ENCODE results near the gene PXT1. TPM values are rescaled to one million over a fixed set of nuclear protein-coding genes. Genes with fewer than 3 reads are reported as not detected.

Gene PXT1
- total RNA-seq, 2 donors from 2014 or later, result 0.24 TPM; not detected in 1

GRCh38 chr6:36469148-36469661, 26.6 kb upstream of the PXT1 start:
- Histone ChIP-seq H3K9me3 (no peaks in the 10 kb centered on the region), H3K27me3 (no peaks in the 10 kb centered on the region), H3K27ac (no peak overlapping the region), H3K4me1 (peaks cover 0 to 3% of the 10 kb centered on the region in 2 donors), H3K4me3 (no peak overlapping the region), H3K36me3 (peaks cover 24% of the 10 kb centered on the region)
- no peak for DNase-seq (ENCODE audit: low spot score)
- no peak for TF ChIP-seq CTCF (IDR thresholded peaks at IDR 0.05)

GRCh38 chr6:36467625-36468024, 25.0 kb upstream of the PXT1 start:
- peaks cover 0 to 17% of the 10 kb centered on the region in 2 donors for H3K4me1 ChIP-seq
- H3K9me3 ChIP-seq, result no peaks in the 10 kb centered on the region
- H3K4me3 ChIP-seq, result no peak overlapping the region
- no peak overlapping the region for H3K27ac ChIP-seq
- no peak for TF ChIP-seq CTCF (IDR thresholded peaks at IDR 0.05)
- H3K27me3 ChIP-seq, result no peaks in the 10 kb centered on the region
- H3K36me3 ChIP-seq, result peaks cover 15% of the 10 kb centered on the region
- DNase-seq (ENCODE audit: low spot score), result no peak

- no peak for DNase-seq (ENCODE audit: low spot score)
- no peak for TF ChIP-seq CTCF (IDR thresholded peaks at IDR 0.05)
- Histone ChIP-seq H3K4me1 (peaks cover 0 to 34% of the 10 kb centered on the region in 2 donors), H3K9me3 (no peaks in the 10 kb centered on the region), H3K36me3 (no peaks in the 10 kb centered on the region), H3K27ac (no peak overlapping the region), H3K27me3 (no peaks in the 10 kb centered on the region), H3K4me3 (no peak overlapping the region)
Observed at GRCh38 chr6:36464233-36464632, 21.6 kb upstream of the PXT1 start.

- no peaks in the 10 kb centered on the region for H3K27me3 ChIP-seq
- H3K36me3 ChIP-seq, result no peaks in the 10 kb centered on the region
- H3K4me3 ChIP-seq, result no peak overlapping the region
- H3K4me1 ChIP-seq, result peaks cover 0 to 39% of the 10 kb centered on the region in 2 donors
- no peaks in the 10 kb centered on the region for H3K9me3 ChIP-seq
- no peak for DNase-seq (ENCODE audit: low spot score)
- TF ChIP-seq CTCF (IDR thresholded peaks at IDR 0.05), result no peak
- H3K27ac ChIP-seq, result no peak overlapping the region
Observed at GRCh38 chr6:36463676-36464075, 21.0 kb upstream of the PXT1 start.

GRCh38 chr6:36461646-36462045, 19.0 kb upstream of the PXT1 start:
- Histone ChIP-seq H3K4me3 (no peak overlapping the region), H3K27me3 (no peaks in the 10 kb centered on the region), H3K27ac (no peak overlapping the region), H3K9me3 (no peaks in the 10 kb centered on the region), H3K4me1 (peaks cover 0 to 39% of the 10 kb centered on the region in 2 donors), H3K36me3 (no peaks in the 10 kb centered on the region)
- no peak for TF ChIP-seq CTCF (IDR thresholded peaks at IDR 0.05)
- no peak for DNase-seq (ENCODE audit: low spot score)

- no peak for TF ChIP-seq CTCF (IDR thresholded peaks at IDR 0.05)
- Histone ChIP-seq H3K9me3 (no peaks in the 10 kb centered on the region), H3K4me3 (no peak overlapping the region), H3K27me3 (no peaks in the 10 kb centered on the region), H3K4me1 (peaks cover 0 to 39% of the 10 kb centered on the region in 2 donors), H3K36me3 (no peaks in the 10 kb centered on the region), H3K27ac (no peak overlapping the region)
- DNase-seq (ENCODE audit: low spot score), result no peak
Observed at GRCh38 chr6:36460916-36461315, 18.3 kb upstream of the PXT1 start.

Data from right atrium auricular region (tissue), 2 donors.